HepG2 (cell line): ENCODE measurements around the gene ZMIZ2. TPM values are rescaled to one million over a fixed set of nuclear protein-coding genes. Genes with fewer than 3 reads are reported as not detected.
A peak's percentile ranks its signal among the peaks of the same experiment; 100 is the strongest.

Experiments
- AKAP8 ChIP-seq: sonication (generic); formaldehyde crosslinking; IDR thresholded peaks from 2 replicates; pipeline ENCODE4 v1.5.1; 2020; ENCODE audit warnings: mild to moderate bottlenecking, missing genetic modification reagents
- CREM ChIP-seq, 2 experiments: sonication (generic) in 1 of 2; formaldehyde crosslinking in 1 of 2; IDR thresholded peaks; 2 replicates each; pipeline versions ENCODE4 v1.4.0 to v1.6.1; 2016 to 2020; ENCODE audit warnings: antibody characterized with exemption in 1 of 2, mild to moderate bottlenecking in 1 of 2, missing genetic modification reagents in 1 of 2
- EED ChIP-seq: sonication (generic); formaldehyde crosslinking; IDR thresholded peaks from 2 replicates; pipeline ENCODE4 v1.5.0; 2020; ENCODE audit warnings: mild to moderate bottlenecking, missing genetic modification reagents
- ETV5 ChIP-seq: IDR thresholded peaks from 2 replicates; pipeline ENCODE4 v1.6.1; 2018; ENCODE audit warnings: missing biosample characterization, missing genetic modification reagents, inconsistent platforms, borderline replicate concordance
- GZF1 ChIP-seq: sonication (generic); formaldehyde crosslinking; IDR thresholded peaks from 2 replicates; pipeline ENCODE4 v1.5.1; 2020; ENCODE audit warnings: mild to moderate bottlenecking, missing genetic modification reagents
- HNRNPH1 ChIP-seq: fragments of 200-400 bp; formaldehyde crosslinking; optimal IDR thresholded peaks from 2 replicates; pipeline ENCODE3; 2017; ENCODE audit warnings: mild to moderate bottlenecking, low read depth, low read length
- KLF13 ChIP-seq: sonication (generic); formaldehyde crosslinking; IDR thresholded peaks from 2 replicates; pipeline ENCODE4 v1.4.0; 2020; ENCODE audit warnings: mild to moderate bottlenecking, missing genetic modification reagents
- MTF1 ChIP-seq: sonication (generic); formaldehyde crosslinking; IDR thresholded peaks from 2 replicates; pipeline ENCODE4 v1.5.0; 2020; ENCODE audit warnings: missing genetic modification reagents
- ONECUT2 ChIP-seq: sonication (generic); formaldehyde crosslinking; IDR thresholded peaks from 2 replicates; pipeline ENCODE4 v1.4.0; 2020; ENCODE audit warnings: missing genetic modification reagents
- SALL1 ChIP-seq: sonication (generic); formaldehyde crosslinking; IDR thresholded peaks from 2 replicates; pipeline ENCODE4 v1.8.0; 2022; ENCODE audit warnings: mild to moderate bottlenecking, missing genetic modification reagents
- ZBTB34 ChIP-seq: sonication (generic); formaldehyde crosslinking; IDR thresholded peaks from 2 replicates; pipeline ENCODE4 v1.8.0; 2022; ENCODE audit warnings: mild to moderate bottlenecking, missing genetic modification reagents
- ZBTB38 ChIP-seq: sonication (generic); formaldehyde crosslinking; IDR thresholded peaks from 2 replicates; pipeline ENCODE4 v1.5.1; 2020; ENCODE audit warnings: mild to moderate bottlenecking, missing genetic modification reagents
- ZFP36 ChIP-seq: fragments of 150-350 bp; IDR thresholded peaks from 2 replicates; pipeline ENCODE4 v1.6.1; 2018; ENCODE audit warnings: borderline replicate concordance, low read length, low read depth; ENCODE audit not compliant: partially characterized antibody
- ZNF333 ChIP-seq: sonication (generic); formaldehyde crosslinking; IDR thresholded peaks from 2 replicates; pipeline ENCODE4 v1.4.0; 2020; ENCODE audit warnings: mild to moderate bottlenecking, missing genetic modification reagents, borderline replicate concordance
- ZNF33B ChIP-seq: sonication (generic); formaldehyde crosslinking; IDR thresholded peaks from 2 replicates; pipeline ENCODE4 v1.5.1; 2020; ENCODE audit warnings: mild to moderate bottlenecking, missing genetic modification reagents
- ZNF510 ChIP-seq: sonication (generic); formaldehyde crosslinking; IDR thresholded peaks from 2 replicates; pipeline ENCODE4 v1.4.0; 2020; ENCODE audit warnings: low read depth, mild to moderate bottlenecking, missing genetic modification reagents
- ZNF652 ChIP-seq: IDR thresholded peaks from 2 replicates; pipeline ENCODE4 v1.6.1; 2016; ENCODE audit warnings: low read depth, borderline replicate concordance
- ZNF839 ChIP-seq: sonication (generic); formaldehyde crosslinking; IDR thresholded peaks from 2 replicates; pipeline ENCODE4 v1.4.0; 2020; ENCODE audit warnings: missing genetic modification reagents, mild to moderate bottlenecking, borderline replicate concordance
- ZSCAN20 ChIP-seq: sonication (generic); formaldehyde crosslinking; IDR thresholded peaks from 2 replicates; pipeline ENCODE4 v1.4.0; 2020; ENCODE audit warnings: missing genetic modification reagents, mild to moderate bottlenecking, borderline replicate concordance
- polyA plus RNA-seq, 8 experiments: library from polyadenylated mRNA; depleted of rRNA in 3 of 8; stranded (reverse) in 7 of 8; unstranded in 1 of 8; fragments of >200 nt; fragmentation: Illumina TruSeq in 4 of 8; extraction: Trizol in 4 of 8; gene quantifications; 2 replicates each; pipeline versions ENCODE4 v1.2.1 to v1.2.3, GENCODE V29; 2011 to 2016; ENCODE audit warnings: low read depth in 4 of 8, missing spikeins in 1 of 8, mixed read lengths in 1 of 8; ENCODE audit not compliant: insufficient read depth in 1 of 8
- total RNA-seq, 5 experiments: library from RNA; depleted of rRNA; stranded (reverse); fragments of >200 nt; fragmentation: Illumina TruSeq; extraction: Trizol; gene quantifications; 2 replicates each; pipeline ENCODE4 v1.2.3, GENCODE V29; 2016; ENCODE audit warnings: low read depth in 1 of 5
- TF ChIP-seq, protein P1 (sequence below): sonication (generic); formaldehyde crosslinking; IDR thresholded peaks from 2 replicates; pipeline ENCODE4 v1.4.0; 2020; ENCODE audit warnings: missing genetic modification reagents, mild to moderate bottlenecking, borderline replicate concordance
- TF ChIP-seq, protein P2 (sequence below), 2 experiments: sonication (generic) in 1 of 2; formaldehyde crosslinking in 1 of 2; IDR thresholded peaks; 2 replicates each; pipeline versions ENCODE4 v1.4.0 to v1.6.1; 2016 to 2020; ENCODE audit warnings: borderline replicate concordance in 1 of 2, low read depth in 1 of 2, mild to moderate bottlenecking in 1 of 2, missing genetic modification reagents in 1 of 2

ZMIZ2 gene
- total and polyA plus RNA-seq, 2 of the 13 experiments (the other 11 are each of a cell fraction or from before 2014, with no cell fraction given) = 4.9 to 7.9 TPM

DNA sequence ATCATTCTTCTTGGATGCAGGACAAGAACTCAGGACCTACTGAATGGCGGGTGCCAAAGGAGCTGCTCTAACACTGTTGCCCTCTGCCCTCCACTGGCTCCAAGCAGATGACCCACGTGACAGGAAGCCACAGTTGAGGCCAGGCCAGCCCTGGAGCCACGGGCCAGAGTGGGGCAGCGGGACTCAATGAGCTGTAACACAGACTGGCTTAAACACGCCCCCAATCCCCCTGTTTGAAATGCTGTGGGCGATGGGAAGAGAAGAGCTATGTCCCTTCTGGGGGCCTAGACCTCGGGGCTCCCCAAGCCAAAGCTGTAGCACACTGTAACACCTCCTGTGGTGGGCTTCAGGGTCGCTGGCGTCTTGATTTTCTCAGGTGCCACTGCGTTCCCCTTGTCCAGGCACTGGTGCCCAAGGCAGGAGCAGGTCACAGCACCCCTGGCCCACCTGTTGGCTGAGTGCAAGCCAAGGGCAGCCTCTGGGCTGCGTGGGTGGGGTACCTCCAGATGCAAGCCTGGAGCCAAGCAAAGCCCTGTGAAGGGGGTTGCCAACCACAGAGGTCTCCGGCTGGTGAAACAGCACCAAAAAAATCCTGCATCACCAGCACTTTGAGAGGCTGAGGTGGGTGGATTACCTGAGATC, 18.6 kb upstream of the ZMIZ2 start (continued):
- no peak for TF ChIP-seq ZBTB34 (CRISPR knock-in tag)
- TF ChIP-seq ZNF33B (CRISPR knock-in tag) = no peak
- no peak for TF ChIP-seq AKAP8 (CRISPR knock-in tag)
- TF ChIP-seq ZNF652 = no peak
- no peak for TF ChIP-seq MTF1
- no peak for TF ChIP-seq CREM (IDR thresholded peaks at IDR 0.05)
- TF ChIP-seq CREM (CRISPR knock-in tag; IDR thresholded peaks at IDR 0.05) = no peak
- no peak for TF ChIP-seq HNRNPH1
- TF ChIP-seq ZBTB38 (CRISPR knock-in tag) = peak; percentile 54; the same call in 1 of the 2 replicates
- 0 out of 2 replicates have a peak, but pooled peaks have one; percentile 40 for TF ChIP-seq ZNF839 (CRISPR knock-in tag)
- TF ChIP-seq ZFP36 = no peak
- TF ChIP-seq, protein P1, sequence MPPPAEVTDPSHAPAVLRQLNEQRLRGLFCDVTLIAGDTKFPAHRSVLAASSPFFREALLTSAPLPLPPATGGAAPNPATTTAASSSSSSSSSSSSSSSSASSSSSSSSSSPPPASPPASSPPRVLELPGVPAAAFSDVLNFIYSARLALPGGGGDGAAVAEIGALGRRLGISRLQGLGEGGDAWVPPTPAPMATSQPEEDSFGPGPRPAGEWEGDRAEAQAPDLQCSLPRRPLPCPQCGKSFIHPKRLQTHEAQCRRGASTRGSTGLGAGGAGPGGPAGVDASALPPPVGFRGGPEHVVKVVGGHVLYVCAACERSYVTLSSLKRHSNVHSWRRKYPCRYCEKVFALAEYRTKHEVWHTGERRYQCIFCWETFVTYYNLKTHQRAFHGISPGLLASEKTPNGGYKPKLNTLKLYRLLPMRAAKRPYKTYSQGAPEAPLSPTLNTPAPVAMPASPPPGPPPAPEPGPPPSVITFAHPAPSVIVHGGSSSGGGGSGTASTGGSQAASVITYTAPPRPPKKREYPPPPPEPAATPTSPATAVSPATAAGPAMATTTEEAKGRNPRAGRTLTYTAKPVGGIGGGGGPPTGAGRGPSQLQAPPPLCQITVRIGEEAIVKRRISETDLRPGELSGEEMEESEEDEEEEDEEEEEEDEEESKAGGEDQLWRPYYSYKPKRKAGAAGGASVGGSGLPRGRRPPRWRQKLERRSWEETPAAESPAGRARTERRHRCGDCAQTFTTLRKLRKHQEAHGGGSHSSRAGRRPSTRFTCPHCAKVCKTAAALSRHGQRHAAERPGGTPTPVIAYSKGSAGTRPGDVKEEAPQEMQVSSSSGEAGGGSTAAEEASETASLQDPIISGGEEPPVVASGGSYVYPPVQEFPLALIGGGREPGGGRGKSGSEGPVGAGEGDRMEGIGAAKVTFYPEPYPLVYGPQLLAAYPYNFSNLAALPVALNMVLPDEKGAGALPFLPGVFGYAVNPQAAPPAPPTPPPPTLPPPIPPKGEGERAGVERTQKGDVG = peak; percentile 52; the same call in 1 of the 2 replicates
- TF ChIP-seq EED (CRISPR knock-in tag) = no peak
- TF ChIP-seq ZSCAN20 (CRISPR knock-in tag) = no peak
- TF ChIP-seq KLF13 (CRISPR knock-in tag) = no peak
- peak; percentile 63; the same call in 1 of the 2 replicates for TF ChIP-seq ETV5 (CRISPR knock-in tag)
- peak; percentile 59; the same call in 1 of the 2 replicates for TF ChIP-seq SALL1 (CRISPR knock-in tag)
- no peak for TF ChIP-seq ZNF510 (CRISPR knock-in tag)
- TF ChIP-seq, protein P2, sequence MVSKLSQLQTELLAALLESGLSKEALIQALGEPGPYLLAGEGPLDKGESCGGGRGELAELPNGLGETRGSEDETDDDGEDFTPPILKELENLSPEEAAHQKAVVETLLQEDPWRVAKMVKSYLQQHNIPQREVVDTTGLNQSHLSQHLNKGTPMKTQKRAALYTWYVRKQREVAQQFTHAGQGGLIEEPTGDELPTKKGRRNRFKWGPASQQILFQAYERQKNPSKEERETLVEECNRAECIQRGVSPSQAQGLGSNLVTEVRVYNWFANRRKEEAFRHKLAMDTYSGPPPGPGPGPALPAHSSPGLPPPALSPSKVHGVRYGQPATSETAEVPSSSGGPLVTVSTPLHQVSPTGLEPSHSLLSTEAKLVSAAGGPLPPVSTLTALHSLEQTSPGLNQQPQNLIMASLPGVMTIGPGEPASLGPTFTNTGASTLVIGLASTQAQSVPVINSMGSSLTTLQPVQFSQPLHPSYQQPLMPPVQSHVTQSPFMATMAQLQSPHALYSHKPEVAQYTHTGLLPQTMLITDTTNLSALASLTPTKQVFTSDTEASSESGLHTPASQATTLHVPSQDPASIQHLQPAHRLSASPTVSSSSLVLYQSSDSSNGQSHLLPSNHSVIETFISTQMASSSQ (IDR thresholded peaks at IDR 0.05; ENCODE audit: low read depth) = no peak
- TF ChIP-seq, protein P2 (CRISPR knock-in tag; IDR thresholded peaks at IDR 0.05; ENCODE audit: borderline replicate concordance) = no peak
- no peak for TF ChIP-seq GZF1 (CRISPR knock-in tag)
- TF ChIP-seq ONECUT2 = no peak
- TF ChIP-seq ZNF333 (CRISPR knock-in tag) = no peak
